ENCODE results near the gene CDIP1. TPM values are rescaled to one million over a fixed set of nuclear protein-coding genes. Genes with fewer than 3 reads are reported as not detected.

The CDIP1 gene
- total RNA-seq, 1 experiment from 2014 or later = 19.5 TPM

Other genes starting within 250 kb of the CDIP1 start
- 1.1 and 1.3 TPM in 2 replicates for gene GLIS2, start 222.7 kb downstream of the CDIP1 start, total RNA-seq (2014; rRNA removed)
- gene PAM16, start 187.5 kb downstream of the CDIP1 start, total RNA-seq (2014; rRNA removed) = 48.1 and 62.2 TPM in 2 replicates
- gene VASN, start 166.9 kb downstream of the CDIP1 start, total RNA-seq (2014; rRNA removed) = 7.1 and 12.5 TPM in 2 replicates
- 23.7 and 34.8 TPM in 2 replicates for gene CORO7, start 122.2 kb downstream of the CDIP1 start, total RNA-seq (2014; rRNA removed)
- 64.2 and 69.4 TPM in 2 replicates for gene DNAJA3, start 112.9 kb downstream of the CDIP1 start, total RNA-seq (2014; rRNA removed)
- 27.6 and 40.7 TPM in 2 replicates for gene NMRAL1, start 64.1 kb downstream of the CDIP1 start, total RNA-seq (2014; rRNA removed)
- gene HMOX2, start 62.4 kb downstream of the CDIP1 start, total RNA-seq (2014; rRNA removed) = 48.6 and 49.9 TPM in 2 replicates
- 0.06 TPM in 1 of 2 replicates, not detected in the other for gene C16orf96, start 17.6 kb upstream of the CDIP1 start, total RNA-seq (2014; rRNA removed)
- 4.5 and 7.7 TPM in 2 replicates for gene UBALD1, start 76.1 kb upstream of the CDIP1 start, total RNA-seq (2014; rRNA removed)
- 25.5 and 26.6 TPM in 2 replicates for gene MGRN1, start 86.1 kb upstream of the CDIP1 start, total RNA-seq (2014; rRNA removed)
- gene NUDT16L1, start 154.8 kb upstream of the CDIP1 start, total RNA-seq (2014; rRNA removed) = 38.9 and 40.4 TPM in 2 replicates
- 14.4 and 17.9 TPM in 2 replicates for gene ANKS3, start 195.5 kb upstream of the CDIP1 start, total RNA-seq (2014; rRNA removed)
- gene DNAAF8, start 195.8 kb upstream of the CDIP1 start, total RNA-seq (2014; rRNA removed) = 0.06 and 0.98 TPM in 2 replicates
- 10.9 and 11.8 TPM in 2 replicates for gene ZNF500, start 228.4 kb upstream of the CDIP1 start, total RNA-seq (2014; rRNA removed)
- not detected in 2 replicates for gene SEPTIN12, start 249.6 kb upstream of the CDIP1 start, total RNA-seq (2014; rRNA removed)

Data from LHCN-M2 (cell line).